MM.1S (cell line): Measurements from ENCODE around the gene OR5K1.

Source experiments
- EZH2phosphoT487 ChIP-seq: fragments of 300-600 bp; sonication (generic); IDR thresholded peaks from 2 replicates; pipeline ENCODE4 v1.6.1; 2018; ENCODE audit warnings: antibody characterized with exemption, low read length
- TF ChIP-seq, protein P1 (sequence below): fragments of 300-600 bp; sonication (generic); IDR thresholded peaks from 2 replicates; pipeline ENCODE4 v1.5.1; 2016; ENCODE audit warnings: antibody characterized with exemption, low read length, mixed read lengths

- TF ChIP-seq, protein P1, sequence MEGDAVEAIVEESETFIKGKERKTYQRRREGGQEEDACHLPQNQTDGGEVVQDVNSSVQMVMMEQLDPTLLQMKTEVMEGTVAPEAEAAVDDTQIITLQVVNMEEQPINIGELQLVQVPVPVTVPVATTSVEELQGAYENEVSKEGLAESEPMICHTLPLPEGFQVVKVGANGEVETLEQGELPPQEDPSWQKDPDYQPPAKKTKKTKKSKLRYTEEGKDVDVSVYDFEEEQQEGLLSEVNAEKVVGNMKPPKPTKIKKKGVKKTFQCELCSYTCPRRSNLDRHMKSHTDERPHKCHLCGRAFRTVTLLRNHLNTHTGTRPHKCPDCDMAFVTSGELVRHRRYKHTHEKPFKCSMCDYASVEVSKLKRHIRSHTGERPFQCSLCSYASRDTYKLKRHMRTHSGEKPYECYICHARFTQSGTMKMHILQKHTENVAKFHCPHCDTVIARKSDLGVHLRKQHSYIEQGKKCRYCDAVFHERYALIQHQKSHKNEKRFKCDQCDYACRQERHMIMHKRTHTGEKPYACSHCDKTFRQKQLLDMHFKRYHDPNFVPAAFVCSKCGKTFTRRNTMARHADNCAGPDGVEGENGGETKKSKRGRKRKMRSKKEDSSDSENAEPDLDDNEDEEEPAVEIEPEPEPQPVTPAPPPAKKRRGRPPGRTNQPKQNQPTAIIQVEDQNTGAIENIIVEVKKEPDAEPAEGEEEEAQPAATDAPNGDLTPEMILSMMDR = no peak
- no peak for TF ChIP-seq EZH2phosphoT487
These were observed 20.6 kb downstream of the OR5K1 start for GRCh38 chr3:98483626-98484025.
